ENCODE data around the gene SYT6. TPM values are rescaled to one million over a fixed set of nuclear protein-coding genes. Genes with fewer than 3 reads are reported as not detected.

Gene SYT6
- total RNA-seq, 2 experiments from 2014 or later: not detected

Other genes starting within 250 kb of the SYT6 start
- gene AP4B1, start 249.1 kb downstream of the SYT6 start, total RNA-seq: 10 to 100 TPM; 35.7 to 40.2 TPM
- gene DCLRE1B, start 248.5 kb downstream of the SYT6 start, total RNA-seq: 10 to 100 TPM; 17.7 to 18.3 TPM
- gene HIPK1, start 224.5 kb downstream of the SYT6 start, total RNA-seq: 10 to 100 TPM; 47.7 to 51.0 TPM
- under 1 TPM in 1 of 2 experiments, not detected in 1; 0.10 TPM for gene OLFML3, start 174.4 kb downstream of the SYT6 start, total RNA-seq